22Rv1 (cell line): Measurements from ENCODE around the gene ADSS2.

Source experiments
- ZFX ChIP-seq: fragments of 450-650 bp; IDR thresholded peaks from 2 replicates; pipeline ENCODE4 v1.6.1; 2017; ENCODE audit warnings: antibody characterized with exemption, borderline replicate concordance
- TF ChIP-seq, protein P1 (sequence below): fragments of 450-650 bp; IDR thresholded peaks from 2 replicates; pipeline ENCODE4 v1.5.1; 2017; ENCODE audit warnings: mild to moderate bottlenecking

DNA sequence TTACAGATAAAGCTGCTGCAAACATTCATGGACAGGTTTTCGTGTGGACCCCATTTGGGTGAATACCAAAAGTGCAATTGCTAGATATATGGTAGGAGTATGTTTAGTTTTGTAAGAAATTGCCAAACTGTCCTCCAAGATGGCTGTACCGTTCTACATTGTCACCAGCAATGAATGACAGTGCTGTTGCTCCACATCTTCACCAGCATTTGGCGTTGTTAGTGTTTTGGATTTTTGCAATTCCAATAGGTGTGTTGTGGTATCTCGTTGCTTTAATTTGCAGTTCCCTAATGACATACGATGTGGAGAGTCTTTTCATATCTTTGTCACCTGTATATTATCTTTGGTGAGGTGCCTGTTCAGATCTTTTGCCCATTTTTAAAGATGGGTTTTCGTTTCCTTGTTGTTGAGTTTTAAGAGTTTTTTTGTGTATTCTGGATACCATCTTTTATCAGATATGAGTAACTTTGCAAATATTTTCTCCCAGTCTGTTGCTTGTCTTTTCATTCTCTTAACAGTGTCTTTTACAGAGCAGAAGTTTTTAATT, 21.4 kb upstream of the ADSS2 start:
- TF ChIP-seq, protein P1, sequence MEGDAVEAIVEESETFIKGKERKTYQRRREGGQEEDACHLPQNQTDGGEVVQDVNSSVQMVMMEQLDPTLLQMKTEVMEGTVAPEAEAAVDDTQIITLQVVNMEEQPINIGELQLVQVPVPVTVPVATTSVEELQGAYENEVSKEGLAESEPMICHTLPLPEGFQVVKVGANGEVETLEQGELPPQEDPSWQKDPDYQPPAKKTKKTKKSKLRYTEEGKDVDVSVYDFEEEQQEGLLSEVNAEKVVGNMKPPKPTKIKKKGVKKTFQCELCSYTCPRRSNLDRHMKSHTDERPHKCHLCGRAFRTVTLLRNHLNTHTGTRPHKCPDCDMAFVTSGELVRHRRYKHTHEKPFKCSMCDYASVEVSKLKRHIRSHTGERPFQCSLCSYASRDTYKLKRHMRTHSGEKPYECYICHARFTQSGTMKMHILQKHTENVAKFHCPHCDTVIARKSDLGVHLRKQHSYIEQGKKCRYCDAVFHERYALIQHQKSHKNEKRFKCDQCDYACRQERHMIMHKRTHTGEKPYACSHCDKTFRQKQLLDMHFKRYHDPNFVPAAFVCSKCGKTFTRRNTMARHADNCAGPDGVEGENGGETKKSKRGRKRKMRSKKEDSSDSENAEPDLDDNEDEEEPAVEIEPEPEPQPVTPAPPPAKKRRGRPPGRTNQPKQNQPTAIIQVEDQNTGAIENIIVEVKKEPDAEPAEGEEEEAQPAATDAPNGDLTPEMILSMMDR = no peak
- TF ChIP-seq ZFX = no peak
